K562 (cell line): ENCODE data around the gene POLR2C. TPM values are rescaled to one million over a fixed set of nuclear protein-coding genes. Genes with fewer than 3 reads are reported as not detected.

Experiments
- BRD4 ChIP-seq: fragments of 200-600 bp; sonication (generic); IDR thresholded peaks from 2 replicates; pipeline ENCODE4 v1.6.1; 2017; ENCODE audit warnings: inconsistent platforms
- C11orf30 ChIP-seq: fragments of 450-650 bp; IDR thresholded peaks from 2 replicates; pipeline ENCODE4 v1.6.1; 2016; ENCODE audit warnings: low read depth, mild to moderate bottlenecking
- CREB3L1 ChIP-seq: fragments of 450-650 bp; IDR thresholded peaks from 2 replicates; pipeline ENCODE4 v1.6.1; 2014; ENCODE audit warnings: low read depth, mild to moderate bottlenecking, moderate library complexity, borderline replicate concordance
- CREM ChIP-seq: IDR thresholded peaks from 2 replicates; pipeline ENCODE4 v1.6.1; 2014; ENCODE audit warnings: antibody characterized with exemption, low read depth
- EP400 ChIP-seq: fragments of 450-650 bp; IDR thresholded peaks from 2 replicates; pipeline ENCODE4 v1.6.1; 2017; ENCODE audit warnings: antibody characterized with exemption, mild to moderate bottlenecking, moderate library complexity
- ETV1 ChIP-seq: fragments of 450-650 bp; conservative IDR thresholded peaks from 2 replicates; pipeline ENCODE4 v1.6.1; 2016; ENCODE audit warnings: missing genetic modification characterization, control low read depth, low read depth, missing compliant biosample characterization
- EWSR1 ChIP-seq: fragments of 450-650 bp; IDR thresholded peaks from 2 replicates; pipeline ENCODE4 v1.6.1; 2018; ENCODE audit warnings: borderline replicate concordance, mild to moderate bottlenecking, low read depth, moderate library complexity; ENCODE audit not compliant: partially characterized antibody
- FOXM1 ChIP-seq, 2 experiments: fragments of 450-650 bp in 1 of 2; sonication (generic) in 1 of 2; formaldehyde crosslinking in 1 of 2; IDR thresholded peaks; 2 replicates each; pipeline versions ENCODE4 v1.6.1 to v1.9.0; 2017 to 2022; ENCODE audit warnings: low read depth in 2 of 2, mild to moderate bottlenecking in 2 of 2, missing genetic modification reagents in 1 of 2, moderate library complexity in 1 of 2
- IRF9 ChIP-seq: fragments of 450-650 bp; IDR thresholded peaks from 2 replicates; pipeline ENCODE4 v1.6.1; 2016; ENCODE audit warnings: missing biosample characterization, missing genetic modification characterization
- NCOR1 ChIP-seq: fragments of 450-650 bp; IDR thresholded peaks from 2 replicates; pipeline ENCODE4 v1.6.1; 2016; ENCODE audit warnings: mild to moderate bottlenecking, moderate library complexity
- RCOR1 ChIP-seq, 2 experiments: IDR thresholded peaks; 2 replicates each; pipeline ENCODE4 v1.6.1; 2012; ENCODE audit warnings: low read depth in 2 of 2, low read length in 2 of 2, borderline replicate concordance in 1 of 2, improper control_type of control experiment in 1 of 2
- RHOXF2B ChIP-seq: fragments of 250-450 bp; sonication (Bioruptor Pico); conservative IDR thresholded peaks from 2 replicates; pipeline ENCODE4 v1.5.1; 2021
- SMAD3 ChIP-seq: fragments of 450-650 bp; formaldehyde crosslinking; conservative IDR thresholded peaks from 2 replicates; pipeline ENCODE4 v1.4.0; 2020; ENCODE audit warnings: mild to moderate bottlenecking
- SMARCA5 ChIP-seq: fragments of 450-650 bp; IDR thresholded peaks from 2 replicates; pipeline ENCODE4 v1.6.1; 2016
- SMARCE1 ChIP-seq: fragments of 450-650 bp; IDR thresholded peaks from 2 replicates; pipeline ENCODE4 v1.7.1; 2016; ENCODE audit warnings: mild to moderate bottlenecking
- SRSF1 ChIP-seq: fragments of 200-400 bp; formaldehyde crosslinking; IDR thresholded peaks from 2 replicates; pipeline ENCODE4 v1.6.1; 2017; ENCODE audit warnings: mild to moderate bottlenecking, low read depth, low read length, moderate library complexity
- TBP ChIP-seq: optimal IDR thresholded peaks from 2 replicates; pipeline ENCODE3; 2011; ENCODE audit warnings: low read depth, low read length, improper control_type of control experiment
- ZFP36 ChIP-seq: fragments of 150-350 bp; IDR thresholded peaks from 2 replicates; pipeline ENCODE4 v1.6.1; 2018; ENCODE audit warnings: low read length, low read depth; ENCODE audit not compliant: partially characterized antibody
- ZNF398 ChIP-seq: fragments of 250-450 bp; sonication (Bioruptor Pico); IDR thresholded peaks from 2 replicates; pipeline ENCODE4 v1.8.0; 2021; ENCODE audit warnings: moderate library complexity, mild to moderate bottlenecking, inconsistent platforms
- ZNF639 ChIP-seq, 2 experiments: fragments of 200-800 bp in 1 of 2; sonication (Bioruptor generic) in 1 of 2; sonication (generic) in 1 of 2; formaldehyde crosslinking in 1 of 2; IDR thresholded peaks in 1 of 2; conservative IDR thresholded peaks in 1 of 2; 2 replicates each; pipeline versions ENCODE4 v1.5.0 to v1.6.1; 2016 to 2020; ENCODE audit warnings: missing compliant biosample characterization in 1 of 2, missing genetic modification characterization in 1 of 2, missing genetic modification reagents in 1 of 2
- ZNF717 ChIP-seq: fragments of 250-450 bp; sonication (Bioruptor Pico); IDR thresholded peaks from 2 replicates; pipeline ENCODE4 v1.5.0; 2021
- polyA plus RNA-seq, 8 experiments: library from polyadenylated mRNA; depleted of rRNA in 4 of 8; stranded (reverse) in 5 of 8; unstranded in 3 of 8; fragments of >200 nt; fragmentation: Nextera tagmentation in 2 of 8; fragmentation: Illumina TruSeq in 1 of 8; extraction: Ambion mirVana in 2 of 8; extraction: Trizol in 1 of 8; gene quantifications; 2 replicates each; pipeline versions ENCODE4 v1.2.1 to v1.2.3, GENCODE V29; 2011 to 2014; ENCODE audit warnings: inconsistent platforms in 1 of 8, missing spikeins in 1 of 8
- total RNA-seq, 7 experiments: library from RNA; depleted of rRNA in 6 of 7; stranded (reverse); fragments of >200 nt in 6 of 7; fragmentation: Illumina TruSeq in 2 of 7; extraction: Trizol in 2 of 7; gene quantifications; 2 replicates each; pipeline versions ENCODE4 v1.2.1 to v1.2.3, GENCODE V29; 2011 to 2021; ENCODE audit warnings: low replicate concordance in 1 of 7

POLR2C gene
- total and polyA plus RNA-seq, 9 of the 15 experiments (the other 6 are each of a cell fraction or from before 2014, with no cell fraction given), result 70.3 to 163 (median 92.3) TPM

- TF ChIP-seq ZNF398 (CRISPR knock-in tag) (no peak), FOXM1 (IDR thresholded peaks at IDR 0.05; ENCODE audit: low read depth) (no peak), FOXM1 (CRISPR knock-in tag; IDR thresholded peaks at IDR 0.05; ENCODE audit: low read depth) (no peak), CREM (peak; percentile 35; the same call in 1 of the 2 replicates), SRSF1 (no peak), IRF9 (no peak), RCOR1 (IDR thresholded peaks at IDR 0.05; ENCODE audit: borderline replicate concordance in 1 of 2, low read depth in 2 of 2, low read length in 2 of 2) (peak in 1 of 2 experiments; percentile 64; a peak in 2 of 4 replicates), EP400 (no peak), NCOR1 (no peak), SMARCA5 (no peak), CREB3L1 (no peak), ETV1 (peak; percentile 87), BRD4 (no peak), ZNF639 (CRISPR knock-in tag; conservative IDR thresholded peaks at IDR 0.05 in 1 of 2, IDR thresholded peaks at IDR 0.05 in 1 of 2) (no peak), RHOXF2B (CRISPR knock-in tag) (no peak), SMARCE1 (peak; percentile 66; the same call in 1 of the 2 replicates), ZFP36 (no peak), C11orf30 (no peak), TBP (no peak), ZNF717 (no peak), EWSR1 (no peak), SMAD3 (CRISPR knock-in tag) (no peak)
Observed at GRCh38 chr16:57475711-57476339, 13.3 kb downstream of the POLR2C start (continued).
